Effector CD8-positive, alpha-beta T cell (primary cell): ENCODE results near the gene SLC35F3.
"Not testable (repeated sequence)": the region's sequence is repeated elsewhere in the genome, so short reads cannot be mapped to it uniquely, and the experiment has no call there.

Experiments
- DNase-seq: peaks from one replicate; lab custom pipeline; 2025; lab: John Stamatoyannopoulos, UW

SLC35F3 gene

DNA sequence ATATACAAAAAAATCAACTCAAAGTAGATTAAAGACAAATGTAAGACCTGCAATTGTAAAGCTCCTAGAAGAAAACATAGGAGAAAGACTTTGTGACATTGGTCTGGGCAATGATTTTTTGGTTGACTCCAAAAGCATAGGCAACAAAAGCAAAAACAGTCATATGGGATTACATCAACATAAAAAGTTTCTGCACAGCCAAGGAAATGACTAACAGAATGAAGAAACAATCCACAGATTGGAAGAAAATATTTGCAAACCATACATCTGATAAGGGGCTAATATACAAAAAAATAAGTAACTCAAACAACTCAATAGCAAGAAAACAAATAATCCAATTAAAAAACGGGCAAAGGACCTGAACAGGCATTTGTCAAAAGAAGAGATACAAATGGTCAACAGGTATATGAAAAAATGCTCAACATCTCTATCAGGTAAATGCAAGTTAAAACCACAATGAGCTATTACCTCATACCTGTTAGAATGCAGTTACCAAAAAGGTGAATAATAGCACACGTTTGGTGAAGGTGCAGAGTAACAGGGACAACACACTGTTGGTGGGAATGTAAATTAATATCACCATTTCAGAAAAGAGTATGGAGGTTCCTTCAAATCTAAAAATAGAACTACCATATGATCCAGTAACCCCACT lies 295.1 kb downstream of the SLC35F3 start:
- no peak for DNase-seq

DNA sequence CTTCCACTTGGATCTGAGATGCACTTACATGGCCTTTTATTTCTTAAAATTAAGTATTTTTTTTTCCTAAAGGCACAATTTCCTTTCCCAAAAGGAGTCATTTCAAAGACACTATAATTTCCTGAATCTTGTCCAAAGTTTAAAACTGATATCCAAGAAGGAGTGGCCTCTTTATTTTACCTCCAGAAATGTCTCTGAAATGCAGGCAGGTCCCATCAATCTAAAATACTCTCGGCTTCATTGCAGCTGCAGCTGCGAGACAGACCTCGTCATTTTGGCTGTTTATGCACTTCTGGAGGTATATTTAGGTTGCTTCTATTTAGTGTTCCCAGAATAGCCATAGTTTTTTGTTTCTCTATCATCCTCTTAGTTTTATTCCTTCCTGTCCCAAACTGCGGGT lies 296.1 kb downstream of the SLC35F3 start:
- no peak for DNase-seq

DNA sequence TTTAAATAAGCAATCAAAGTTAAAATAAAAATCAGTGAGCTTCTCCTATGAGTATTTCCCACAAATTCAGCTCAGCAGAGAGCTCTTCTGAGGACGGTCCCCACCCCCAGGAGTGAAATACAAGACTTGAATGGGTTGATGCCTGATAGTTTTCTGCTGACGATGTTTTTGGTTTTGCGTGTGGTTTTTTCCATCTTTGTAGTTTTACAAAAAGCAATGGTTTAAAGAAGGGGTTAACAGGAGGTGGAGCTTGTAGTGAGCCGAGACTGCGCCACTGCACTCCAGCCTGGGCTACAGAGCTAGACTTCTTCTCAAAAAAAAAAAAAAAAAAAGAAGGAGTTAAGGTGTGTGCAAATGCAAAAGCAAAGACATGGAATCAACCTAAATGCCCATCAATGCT lies 297.1 kb downstream of the SLC35F3 start:
- DNase-seq, result no peak

DNA sequence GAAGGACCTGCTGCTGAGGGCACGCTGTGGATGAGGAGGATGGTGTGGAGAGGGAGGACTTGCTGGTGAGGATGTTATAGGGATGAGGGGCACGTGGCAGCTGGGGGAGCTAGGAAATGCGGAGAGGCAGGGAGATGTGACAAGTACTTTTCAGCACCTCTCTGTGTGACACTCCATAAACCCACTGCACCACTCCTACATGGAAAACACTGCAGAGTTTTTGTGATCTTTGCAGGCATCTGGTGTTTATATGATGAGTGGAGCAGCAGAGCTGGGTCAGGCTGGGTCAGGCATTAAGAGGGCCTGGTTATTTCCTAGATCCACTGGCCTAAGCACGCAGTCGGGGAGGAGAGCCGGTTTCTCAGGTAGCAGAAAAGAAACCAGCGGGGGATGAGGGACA lies 301.5 kb downstream of the SLC35F3 start:
- DNase-seq, result no peak

DNA sequence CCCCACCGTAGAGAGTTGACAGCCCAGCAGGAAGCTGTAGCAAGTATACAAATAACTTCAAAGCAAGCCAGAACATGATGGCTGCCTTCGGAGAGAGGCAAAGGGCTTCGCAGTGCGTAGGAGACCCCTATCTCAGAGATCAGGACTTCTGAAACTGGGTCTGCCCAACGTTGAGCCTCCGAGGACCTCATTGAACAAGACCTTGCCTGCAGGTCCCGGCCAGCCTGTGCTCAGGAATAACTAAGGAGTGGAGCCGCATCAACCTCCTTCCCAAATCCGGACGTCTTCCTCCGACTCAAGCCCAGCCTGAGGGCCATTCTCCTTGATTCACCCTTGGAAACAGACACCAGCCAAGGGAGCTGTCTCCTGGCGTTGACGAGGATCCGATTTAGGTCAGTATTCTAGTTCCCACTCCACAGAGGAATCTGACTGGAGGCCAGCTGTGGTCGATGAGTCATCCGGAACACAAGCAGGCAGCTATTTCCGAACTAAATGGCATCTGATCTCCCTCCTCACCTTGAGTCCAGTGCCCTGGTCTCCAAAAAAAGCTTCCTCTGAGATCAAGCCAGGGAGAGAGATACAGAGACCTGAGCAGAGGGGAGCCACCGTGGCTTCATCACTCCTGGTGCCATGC lies 302.3 kb downstream of the SLC35F3 start:
- no peak for DNase-seq

DNA sequence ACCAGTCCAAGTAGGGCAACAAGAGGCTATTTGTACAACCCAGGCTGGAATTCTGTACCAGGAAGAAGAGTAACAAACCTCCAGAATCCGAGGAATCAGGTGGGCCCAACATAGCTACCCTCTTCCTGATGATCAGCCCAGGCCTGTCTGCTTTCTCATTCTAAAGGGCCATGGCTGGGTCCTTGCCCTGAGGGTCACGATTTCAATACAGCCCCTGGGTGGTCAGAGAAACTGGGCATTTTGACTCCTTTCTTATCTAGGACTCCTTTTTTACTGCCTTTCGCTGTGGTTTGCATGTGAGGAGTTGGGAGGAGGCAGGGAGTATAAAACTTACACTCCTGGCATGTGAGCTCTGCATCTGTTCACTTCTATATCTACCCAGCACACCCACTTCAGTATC lies 303.9 kb downstream of the SLC35F3 start:
- DNase-seq, result no peak

DNA sequence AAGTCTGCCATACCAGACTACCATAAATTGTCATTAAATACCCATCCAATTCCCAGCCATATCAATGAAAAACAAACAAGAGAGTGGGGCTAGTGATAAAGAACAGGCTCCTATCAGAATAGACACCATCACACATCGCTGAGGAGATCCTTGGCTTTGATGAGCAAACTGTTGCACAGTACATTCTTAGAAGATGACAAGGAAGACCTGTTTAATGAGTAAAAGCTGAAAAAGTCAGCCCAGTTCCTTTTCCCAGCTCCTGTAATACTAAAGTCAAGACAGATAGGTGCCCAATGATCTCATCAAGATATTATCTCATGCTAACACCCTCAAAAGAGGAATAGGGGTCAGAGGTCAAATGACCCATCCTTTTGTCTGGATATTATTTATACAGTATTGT lies 304.3 kb downstream of the SLC35F3 start:
- DNase-seq, result no peak

DNA sequence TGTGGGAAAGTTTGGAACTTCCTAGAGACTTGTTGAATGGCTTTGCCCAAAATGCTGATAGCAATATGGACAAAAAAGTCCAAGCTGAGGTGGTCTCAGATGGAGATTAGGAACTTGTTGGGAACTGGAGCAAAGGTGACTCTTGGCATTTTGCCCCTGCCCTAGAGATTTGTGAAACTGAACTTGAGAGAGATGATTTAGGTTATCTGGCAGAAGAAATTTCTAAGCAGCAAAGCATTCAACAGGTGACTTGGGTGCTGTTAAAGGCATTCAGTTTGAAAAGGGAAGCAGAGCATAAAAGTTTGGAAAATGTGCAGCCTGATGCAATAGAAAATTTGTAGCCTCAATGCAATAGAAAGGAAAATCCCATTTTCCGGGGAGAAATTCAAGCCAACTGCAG lies 306.0 kb downstream of the SLC35F3 start:
- DNase-seq, result not testable (repeated sequence)

DNA sequence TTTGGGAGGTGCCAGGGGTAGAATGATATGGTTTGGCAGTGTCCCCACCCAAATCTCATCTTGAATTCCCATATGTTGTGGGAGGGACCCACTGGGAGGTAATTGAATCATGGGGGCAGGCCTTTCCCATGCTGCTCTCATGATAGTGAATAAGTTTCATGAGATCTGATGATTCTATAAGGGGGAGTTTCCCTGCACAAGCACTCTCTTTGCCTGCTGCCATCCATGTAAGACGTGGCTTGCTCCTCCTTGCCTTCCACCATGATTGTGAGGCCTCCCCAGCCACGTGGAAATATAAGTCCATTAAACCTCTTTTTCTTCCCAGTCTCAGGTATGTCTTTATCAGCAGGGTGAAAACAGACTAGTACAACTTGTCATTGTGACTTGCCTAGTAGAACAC lies 307.4 kb downstream of the SLC35F3 start:
- not testable (repeated sequence) for DNase-seq

DNA sequence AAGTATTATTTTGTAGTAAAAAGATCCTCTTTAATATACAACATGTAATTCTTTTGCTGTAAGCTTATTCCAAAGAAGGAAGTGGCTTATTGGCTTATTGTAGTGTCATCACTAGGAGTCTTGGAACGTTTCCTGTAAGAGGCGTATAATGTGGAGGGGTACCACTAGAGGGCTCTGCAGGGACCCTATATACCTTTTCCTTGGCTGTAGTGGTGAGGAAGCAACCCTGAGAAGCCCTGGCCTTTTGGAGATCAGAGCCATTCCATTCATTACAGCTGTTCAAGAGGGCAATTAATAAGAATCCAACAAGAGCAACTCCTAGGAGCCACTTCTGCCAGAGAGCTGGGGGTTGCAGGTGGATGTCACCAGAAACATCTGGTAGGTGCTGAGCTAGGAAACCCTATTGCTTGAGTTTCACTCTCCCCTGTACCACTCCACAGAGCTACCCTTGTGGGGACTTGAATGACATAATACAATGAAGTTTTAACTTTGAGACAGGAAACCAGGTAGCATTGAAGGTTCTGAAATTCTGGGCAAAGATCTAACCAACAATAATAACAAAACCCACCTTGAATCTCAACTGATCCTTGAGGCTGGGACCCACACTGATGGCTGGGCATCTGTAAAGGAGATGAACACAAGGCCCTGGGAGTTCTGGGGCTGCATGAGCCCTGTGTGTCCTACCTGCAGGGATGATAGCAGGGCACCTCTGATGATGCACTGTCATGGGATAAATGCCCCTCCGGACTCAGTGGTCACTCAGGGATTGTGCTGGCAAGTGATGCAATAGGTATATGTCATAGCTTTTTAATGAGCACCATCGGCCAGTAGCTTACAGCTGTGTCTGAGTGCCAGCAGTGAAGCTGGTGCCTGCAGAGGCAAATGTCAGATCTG lies 308.5 kb downstream of the SLC35F3 start:
- DNase-seq, result no peak

DNA sequence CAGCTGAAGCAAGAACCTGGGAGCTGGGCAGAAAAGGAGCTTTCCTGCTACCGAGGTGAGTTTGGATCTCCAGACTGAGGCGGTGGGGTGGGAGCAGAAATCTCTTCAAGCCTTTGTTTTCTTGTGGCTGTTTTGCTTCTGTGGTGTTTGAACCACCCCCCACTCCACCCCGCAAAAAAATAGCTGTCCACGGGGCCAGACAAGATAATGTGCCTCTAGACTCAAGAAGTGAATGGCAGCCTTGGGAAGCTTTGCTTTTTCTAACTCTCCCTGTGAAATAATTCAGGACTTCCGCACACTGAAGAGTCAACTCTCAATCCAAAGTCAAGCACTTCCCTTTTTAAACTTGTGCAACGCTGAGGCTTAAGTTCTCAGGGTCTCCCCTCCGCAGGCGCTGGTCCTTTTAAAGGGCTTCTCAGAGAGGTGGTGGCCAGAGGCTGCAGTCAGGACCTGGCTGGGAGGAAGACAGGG lies 309.2 kb downstream of the SLC35F3 start:
- DNase-seq, result no peak

DNA sequence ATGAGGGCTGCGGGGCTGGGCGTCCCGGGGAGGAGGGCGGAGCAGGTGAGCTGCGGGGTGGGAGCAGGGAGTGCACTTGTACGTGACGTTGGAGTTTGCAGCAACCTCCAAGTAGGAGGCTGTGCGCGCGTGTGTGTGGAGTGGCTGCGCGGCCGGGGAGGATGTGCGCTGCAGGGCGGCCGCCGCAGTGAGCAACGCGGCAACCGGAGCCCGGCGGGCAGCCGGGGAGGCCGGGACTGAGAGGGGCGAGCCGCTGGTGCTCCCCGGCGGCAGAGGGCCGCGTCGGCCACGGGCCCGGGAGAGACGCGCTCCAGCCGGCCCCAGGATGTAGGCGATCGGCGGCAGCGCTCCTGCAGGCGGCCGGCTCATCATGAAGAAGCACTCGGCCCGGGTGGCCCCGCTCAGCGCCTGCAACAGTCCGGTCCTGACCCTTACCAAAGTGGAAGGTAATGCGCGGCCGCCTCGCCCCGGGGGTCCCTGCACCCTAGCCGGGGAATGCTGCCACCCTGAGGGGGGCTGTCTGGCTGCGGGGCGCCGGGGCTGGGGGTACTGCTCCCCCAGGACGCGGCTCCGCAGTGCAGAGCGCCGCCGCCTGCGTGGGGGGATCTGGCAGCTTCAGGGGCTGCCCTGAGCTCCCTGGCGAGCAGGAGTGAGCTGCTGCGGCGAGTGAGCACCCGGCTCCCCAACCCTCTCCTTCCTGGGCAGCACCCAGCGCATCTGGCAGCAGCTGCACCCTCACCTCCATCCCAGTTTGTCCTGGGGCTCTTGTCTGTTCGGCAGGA lies 309.8 kb downstream of the SLC35F3 start:
- no peak for DNase-seq

DNA sequence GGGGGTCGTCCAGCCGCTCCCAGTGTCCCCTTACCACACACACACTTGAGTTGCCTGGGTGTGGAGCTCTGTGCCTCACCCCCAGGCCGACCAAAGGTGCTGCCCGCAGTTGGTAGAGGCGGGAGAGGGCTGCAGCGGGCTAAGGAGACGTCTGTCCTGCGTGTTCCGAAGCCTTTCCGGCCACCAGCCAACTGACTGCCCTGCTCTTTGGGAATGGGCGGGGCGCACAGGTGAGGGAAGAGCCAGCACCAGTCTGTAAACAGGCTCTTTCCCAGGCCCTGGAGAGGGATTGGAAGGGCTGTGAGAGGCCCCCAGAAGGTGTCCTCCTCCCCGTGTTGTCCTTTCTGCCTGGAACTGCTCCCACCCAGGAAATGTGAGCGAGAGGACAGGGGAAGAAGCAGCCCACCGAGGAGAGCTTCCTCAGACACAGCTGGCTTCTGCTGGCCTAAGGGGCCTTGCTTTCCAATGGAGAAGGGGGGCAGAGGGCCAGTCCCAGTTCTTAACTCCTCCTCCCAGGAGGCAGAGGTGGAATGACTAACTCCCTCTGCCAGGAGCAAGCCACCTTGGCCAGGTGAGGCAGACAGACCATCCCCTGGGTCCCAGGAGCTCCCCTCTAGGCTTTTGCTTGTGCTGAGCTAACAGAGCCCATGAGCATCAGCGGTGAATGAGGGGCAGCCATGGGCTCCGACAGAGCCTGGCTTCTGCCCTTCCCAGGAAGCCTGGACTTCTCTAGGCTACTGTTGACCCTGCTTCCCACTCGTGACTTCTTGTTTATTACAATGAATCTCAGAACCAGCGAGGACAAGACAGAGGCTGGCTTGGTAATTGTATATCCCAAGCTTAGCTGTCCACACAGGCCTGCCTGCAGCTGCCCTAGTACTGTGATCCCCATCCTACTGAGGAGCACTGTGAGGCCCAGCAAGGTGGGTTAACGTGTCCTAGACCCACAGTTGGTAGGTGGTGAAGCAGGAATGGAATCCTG lies 310.7 kb downstream of the SLC35F3 start:
- no peak for DNase-seq

DNA sequence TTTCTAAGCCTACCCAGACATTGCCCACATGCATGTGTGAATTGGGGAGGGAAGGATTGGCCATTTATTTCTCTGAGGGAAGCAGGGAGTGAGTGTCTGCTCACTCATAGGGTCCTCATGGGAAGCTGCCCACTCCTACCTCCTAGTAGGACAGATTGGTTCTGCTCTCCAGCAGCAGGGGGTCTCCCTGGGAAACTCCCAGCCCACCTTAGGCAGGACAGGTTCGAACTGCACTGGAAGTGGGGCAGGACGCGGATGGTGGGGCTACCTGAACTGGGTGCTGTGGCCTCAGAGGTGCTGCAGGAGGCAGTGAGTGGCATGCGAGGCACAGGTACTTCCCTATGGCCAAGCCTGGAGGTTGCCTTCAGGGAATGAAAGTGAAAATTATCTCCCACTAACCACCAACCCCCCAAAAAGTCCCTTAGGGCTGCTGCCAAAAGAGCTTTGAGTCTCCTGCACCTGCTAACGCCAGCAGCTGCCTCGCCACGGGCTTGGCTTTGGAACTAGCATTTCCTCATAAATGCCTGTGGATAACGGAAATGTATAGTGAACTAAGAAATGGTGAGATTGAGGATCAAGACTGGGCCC lies 311.7 kb downstream of the SLC35F3 start:
- no peak for DNase-seq

DNA sequence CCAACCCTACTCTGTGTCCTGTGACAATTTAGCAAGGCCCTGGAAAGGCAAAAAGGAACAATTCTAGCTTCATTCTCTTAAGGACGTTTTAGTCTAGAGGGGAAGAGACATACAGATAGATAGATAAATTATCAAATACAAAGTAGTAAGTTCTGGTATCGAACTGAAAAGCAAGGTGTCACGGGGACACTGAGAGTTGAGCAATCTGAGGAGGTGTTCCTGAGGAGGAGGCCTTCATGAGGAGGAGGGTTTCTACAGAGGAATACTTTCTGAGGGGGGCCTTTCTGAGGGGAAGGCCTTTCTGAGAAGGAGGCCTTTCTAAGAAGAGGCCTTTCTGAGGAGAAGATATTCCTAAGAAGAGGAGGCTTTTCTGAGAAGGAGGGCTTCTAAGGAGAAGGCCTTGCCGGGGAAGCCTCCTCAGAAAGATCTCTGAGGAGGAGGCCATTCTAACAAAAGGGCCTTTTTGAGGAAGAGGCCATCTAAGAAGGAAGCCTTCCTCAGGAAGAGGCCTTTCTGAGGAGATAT lies 312.9 kb downstream of the SLC35F3 start:
- no peak for DNase-seq

DNA sequence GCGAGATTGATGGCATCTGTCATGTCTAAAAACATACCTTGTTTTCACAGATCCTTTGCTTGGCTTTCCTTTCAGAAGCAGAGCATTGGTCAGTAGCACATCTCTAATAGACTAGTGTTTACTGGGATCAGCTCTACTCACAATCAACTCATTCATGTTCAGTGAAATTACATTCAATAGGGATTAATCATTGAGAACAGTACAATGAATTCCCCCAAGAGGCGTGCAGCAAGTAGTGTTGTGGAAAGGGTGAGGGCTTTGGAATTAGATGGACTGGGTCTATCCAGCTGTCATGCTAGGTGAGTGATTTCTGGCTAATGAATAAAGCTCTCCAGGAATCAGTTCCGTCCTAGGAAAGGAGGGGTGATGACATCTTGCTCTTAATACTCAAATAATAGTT lies 313.6 kb downstream of the SLC35F3 start:
- DNase-seq, result no peak

DNA sequence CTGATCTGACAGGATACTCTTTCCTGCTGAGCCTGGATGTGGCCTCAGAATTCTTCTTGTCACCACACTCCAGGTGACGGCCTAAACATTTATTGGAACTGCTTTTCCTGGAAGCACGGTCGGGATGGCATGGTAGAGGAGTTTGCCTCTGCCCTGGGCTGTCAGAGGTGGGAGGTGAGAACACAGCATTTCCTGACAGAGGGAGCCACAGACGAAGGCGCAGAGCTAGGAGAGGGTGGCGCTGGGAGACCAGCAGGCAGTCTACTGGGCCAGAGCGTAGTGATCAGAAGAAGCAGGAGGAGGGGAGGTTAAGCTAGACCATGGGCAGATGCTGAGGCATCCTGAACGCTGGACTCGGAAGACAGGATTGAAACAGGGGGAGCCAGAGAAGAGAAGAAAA lies 315.2 kb downstream of the SLC35F3 start:
- DNase-seq, result no peak

DNA sequence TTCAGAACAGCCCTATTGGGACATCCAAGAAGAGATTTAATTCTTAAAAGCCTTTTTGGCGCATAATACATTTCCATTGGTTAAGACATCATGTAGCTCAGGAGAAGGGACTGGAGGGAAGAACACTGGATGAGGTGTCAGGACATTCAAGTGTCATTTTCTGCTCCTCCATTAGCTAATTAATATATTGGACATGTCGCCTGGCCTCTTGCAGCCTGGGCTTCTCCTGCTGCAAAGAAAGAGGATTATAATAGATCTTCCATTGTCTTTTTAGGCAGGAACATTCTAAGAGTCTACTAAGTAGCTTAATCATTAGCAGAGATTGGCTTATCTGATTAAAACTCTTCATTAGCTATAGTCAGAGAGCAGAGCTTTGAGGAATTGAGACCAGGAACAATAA lies 317.1 kb downstream of the SLC35F3 start:
- no peak for DNase-seq

DNA sequence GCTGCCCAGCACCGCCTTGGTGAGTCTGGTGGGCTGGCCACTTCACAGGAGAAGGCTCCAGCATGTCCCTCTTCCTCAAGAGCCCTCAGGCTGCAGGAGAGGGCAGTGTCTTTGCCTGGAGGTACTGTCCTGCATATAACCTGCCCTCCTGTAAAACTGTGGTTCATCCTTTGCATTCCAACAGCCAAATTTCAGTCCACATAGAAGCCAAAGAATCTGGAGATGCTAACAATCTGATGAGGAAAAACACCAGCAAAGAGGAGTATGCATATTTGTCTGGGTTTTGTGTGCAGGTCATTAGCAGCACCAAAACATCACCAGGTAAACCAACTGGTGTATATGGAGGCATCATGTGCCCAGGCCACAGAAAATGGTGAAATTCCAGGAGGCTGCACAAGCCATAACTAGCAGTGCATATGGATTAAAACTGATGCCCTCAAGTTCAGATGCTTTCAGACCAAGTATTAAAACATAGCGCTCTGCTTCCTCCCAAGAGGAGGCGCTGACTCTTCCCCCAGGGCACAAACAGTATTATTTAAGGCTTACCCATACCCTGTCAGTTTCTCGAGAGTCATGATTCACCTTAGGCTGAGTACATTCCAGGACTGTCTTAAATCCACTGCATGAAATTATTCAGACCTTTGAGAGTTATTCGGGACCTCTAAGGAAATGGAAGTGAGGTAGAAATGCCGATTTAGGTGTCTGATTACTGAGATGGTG lies 318.2 kb downstream of the SLC35F3 start:
- no peak for DNase-seq
